Epithelial cell of umbilical artery (primary cell): ENCODE results near the gene OR4C11. TPM values are rescaled to one million over a fixed set of nuclear protein-coding genes. Genes with fewer than 3 reads are reported as not detected.

Experiments used
- total RNA-seq: library from RNA; depleted of rRNA; stranded (reverse); fragments of >200 nt; gene quantifications from 2 replicates; pipeline ENCODE4 v1.2.3, GENCODE V29; 2014

Gene OR4C11, protein sequence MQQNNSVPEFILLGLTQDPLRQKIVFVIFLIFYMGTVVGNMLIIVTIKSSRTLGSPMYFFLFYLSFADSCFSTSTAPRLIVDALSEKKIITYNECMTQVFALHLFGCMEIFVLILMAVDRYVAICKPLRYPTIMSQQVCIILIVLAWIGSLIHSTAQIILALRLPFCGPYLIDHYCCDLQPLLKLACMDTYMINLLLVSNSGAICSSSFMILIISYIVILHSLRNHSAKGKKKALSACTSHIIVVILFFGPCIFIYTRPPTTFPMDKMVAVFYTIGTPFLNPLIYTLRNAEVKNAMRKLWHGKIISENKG
- total RNA-seq: not detected in 2 replicates

DNA sequence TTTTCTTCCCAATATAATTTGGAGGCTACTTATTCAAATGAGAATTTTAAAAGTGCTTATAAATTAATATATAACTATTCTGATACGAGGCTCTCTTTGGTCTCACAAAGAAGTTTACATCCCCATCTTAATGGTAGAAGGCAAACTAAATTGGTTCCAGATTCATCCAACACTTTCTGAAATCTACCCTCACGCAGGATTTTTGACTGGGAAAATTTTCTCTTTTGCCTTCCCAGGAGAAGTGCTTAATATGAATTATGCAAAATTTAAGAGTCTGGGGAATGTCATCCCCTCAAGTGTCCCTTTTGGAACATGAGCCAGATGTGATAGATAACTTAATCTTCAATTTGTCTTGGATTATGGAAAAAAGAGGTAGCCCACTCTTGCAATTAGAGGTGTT is at the start of gene OR4C11:
Gene OR4C11, minus strand, starts transcription at position 101 of the 400 bp plus-strand sequence. CDS start 3,272 bp downstream, outside the sequence.

DNA sequence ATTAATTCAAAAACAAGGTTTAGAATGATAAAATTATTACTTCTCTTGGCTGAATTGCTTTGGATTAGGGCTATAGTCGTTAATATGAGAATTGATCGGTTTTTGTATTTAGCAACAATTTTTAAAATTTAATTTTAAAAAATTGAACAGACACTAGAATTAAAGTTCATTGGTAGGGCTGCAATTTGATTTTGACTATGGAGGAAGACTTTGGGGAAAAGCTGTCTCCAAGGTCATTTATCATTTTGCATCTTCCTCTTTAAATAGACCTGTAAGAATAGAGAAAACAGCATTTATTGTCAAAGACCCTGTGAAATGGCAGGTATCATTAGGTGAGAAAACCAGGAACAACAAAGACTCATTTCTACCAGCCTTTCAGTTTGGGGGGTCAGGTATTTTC is 40.6 kb upstream of the OR4C11 start, which contains the start of gene OR4S2:
Gene OR4S2, plus strand, starts transcription at position 301 of the 400 bp plus-strand sequence. CDS start 2,577 bp downstream, outside the sequence.

DNA sequence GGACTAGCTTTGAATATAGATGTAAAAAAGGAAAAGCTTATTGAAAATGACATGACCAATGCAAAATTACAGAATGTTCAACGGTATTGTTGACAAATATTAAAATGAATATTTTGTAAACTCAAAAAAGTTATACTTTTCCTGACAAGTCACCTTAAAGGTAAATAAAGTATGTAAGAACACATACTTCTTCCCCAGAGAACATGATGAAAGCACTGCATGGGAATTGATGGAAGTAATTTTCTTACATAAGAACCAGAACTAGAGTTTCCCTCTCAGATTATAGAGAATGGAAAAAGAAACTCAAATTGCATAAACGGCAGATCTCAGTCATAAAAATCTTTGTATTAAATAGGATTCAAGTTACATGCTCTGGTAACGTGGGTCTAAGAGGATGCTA is 27.4 kb upstream of the OR4C11 start, which contains the start of gene OR4P4:
Gene OR4P4, plus strand, starts transcription at position 301 of the 400 bp plus-strand sequence.

DNA sequence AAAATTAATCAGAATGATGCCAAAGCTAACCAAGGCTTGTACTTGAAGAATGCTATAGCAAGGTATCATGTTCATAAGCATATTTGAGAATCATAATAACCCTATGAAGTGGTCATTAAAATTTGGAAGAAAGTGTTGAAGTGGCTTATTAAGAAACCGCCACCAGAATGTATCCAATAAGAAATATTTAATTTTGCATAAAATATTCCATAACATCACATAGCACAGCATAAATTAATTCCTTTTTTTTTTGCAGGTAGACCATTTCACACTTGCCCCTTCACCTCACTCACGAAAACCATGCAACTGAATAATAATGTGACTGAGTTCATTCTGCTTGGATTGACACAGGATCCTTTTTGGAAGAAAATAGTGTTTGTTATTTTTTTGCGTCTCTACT is 35.6 kb downstream of the OR4C11 start, which contains the start of gene OR4C16:
Gene OR4C16, plus strand, starts transcription at position 301 of the 400 bp plus-strand sequence. Its CDS starts 0 bp downstream, at position 301.

DNA sequence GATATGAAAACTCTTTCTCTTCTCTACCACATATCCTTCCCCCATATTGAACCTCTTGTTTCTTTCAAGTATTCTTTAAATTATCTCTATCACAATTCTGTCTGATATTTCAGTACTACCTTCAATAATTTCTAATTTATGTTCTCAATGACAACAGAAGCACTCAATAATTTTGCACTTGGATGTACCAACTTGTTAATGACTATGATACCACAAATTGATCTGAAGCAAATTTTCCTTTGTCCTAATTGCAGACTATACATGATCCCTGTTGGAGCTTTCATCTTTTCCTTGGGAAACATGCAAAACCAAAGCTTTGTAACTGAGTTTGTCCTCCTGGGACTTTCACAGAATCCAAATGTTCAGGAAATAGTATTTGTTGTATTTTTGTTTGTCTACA is 53.3 kb downstream of the OR4C11 start, which contains the start of gene OR4C15:
Gene OR4C15, plus strand, starts transcription at position 301 of the 400 bp plus-strand sequence. Its CDS starts 0 bp downstream, at position 301.

Other genes with a start within 250 kb of the OR4C11 start
- not detected in 2 replicates for gene OR4A15, start 239.7 kb downstream of the OR4C11 start, total RNA-seq
- not detected in 2 replicates for gene OR4C15, start 53.2 kb downstream of the OR4C11 start, total RNA-seq
- not detected in 2 replicates for gene OR4C16, start 35.5 kb downstream of the OR4C11 start, total RNA-seq
- not detected in 2 replicates for gene OR4P4, start 27.5 kb upstream of the OR4C11 start, total RNA-seq
- not detected in 2 replicates for gene OR4S2, start 40.7 kb upstream of the OR4C11 start, total RNA-seq
- gene OR4C6, start 54.6 kb upstream of the OR4C11 start, total RNA-seq: not detected in 2 replicates
- gene OR5D13, start 165.8 kb upstream of the OR4C11 start, total RNA-seq: not detected in 2 replicates
- not detected in 2 replicates for gene OR5D14, start 187.9 kb upstream of the OR4C11 start, total RNA-seq
- not detected in 2 replicates for gene OR5L1, start 203.7 kb upstream of the OR4C11 start, total RNA-seq
- gene OR5D18, start 212.0 kb upstream of the OR4C11 start, total RNA-seq: not detected in 2 replicates
- gene OR5L2, start 219.6 kb upstream of the OR4C11 start, total RNA-seq: not detected in 2 replicates
- not detected in 2 replicates for gene OR5D16, start 231.1 kb upstream of the OR4C11 start, total RNA-seq